C4-2B (cell line): ENCODE measurements around the gene TSPAN1.

ENCODE experiments used
- ZFX ChIP-seq: fragments of 450-650 bp; IDR thresholded peaks from 2 replicates; pipeline ENCODE4 v1.6.1; 2017
- TF ChIP-seq, protein P1 (sequence below): fragments of 450-650 bp; conservative IDR thresholded peaks from 2 replicates; pipeline ENCODE4 v1.5.1; 2017; ENCODE audit warnings: mild to moderate bottlenecking

DNA sequence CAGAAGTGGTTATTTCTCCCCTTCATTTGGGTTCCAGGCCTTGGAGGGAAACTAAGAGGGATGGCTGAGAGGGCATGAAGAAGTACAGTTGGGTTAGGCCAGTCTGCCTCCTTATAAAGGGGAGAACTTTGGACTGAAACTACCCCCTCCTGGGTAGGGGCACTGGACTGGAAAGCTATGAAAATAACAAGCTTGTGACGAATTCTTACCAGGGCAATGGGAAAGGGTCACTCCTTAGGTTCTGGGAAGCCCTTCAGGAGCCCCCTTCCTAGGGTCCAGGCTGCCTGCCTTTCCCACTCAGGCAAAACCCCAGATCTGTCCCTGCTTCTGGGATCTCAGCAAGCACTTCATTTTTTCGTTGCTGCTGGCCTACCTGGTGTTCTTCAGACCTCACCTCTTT lies 11.2 kb downstream of the TSPAN1 start:
- TF ChIP-seq, protein P1, sequence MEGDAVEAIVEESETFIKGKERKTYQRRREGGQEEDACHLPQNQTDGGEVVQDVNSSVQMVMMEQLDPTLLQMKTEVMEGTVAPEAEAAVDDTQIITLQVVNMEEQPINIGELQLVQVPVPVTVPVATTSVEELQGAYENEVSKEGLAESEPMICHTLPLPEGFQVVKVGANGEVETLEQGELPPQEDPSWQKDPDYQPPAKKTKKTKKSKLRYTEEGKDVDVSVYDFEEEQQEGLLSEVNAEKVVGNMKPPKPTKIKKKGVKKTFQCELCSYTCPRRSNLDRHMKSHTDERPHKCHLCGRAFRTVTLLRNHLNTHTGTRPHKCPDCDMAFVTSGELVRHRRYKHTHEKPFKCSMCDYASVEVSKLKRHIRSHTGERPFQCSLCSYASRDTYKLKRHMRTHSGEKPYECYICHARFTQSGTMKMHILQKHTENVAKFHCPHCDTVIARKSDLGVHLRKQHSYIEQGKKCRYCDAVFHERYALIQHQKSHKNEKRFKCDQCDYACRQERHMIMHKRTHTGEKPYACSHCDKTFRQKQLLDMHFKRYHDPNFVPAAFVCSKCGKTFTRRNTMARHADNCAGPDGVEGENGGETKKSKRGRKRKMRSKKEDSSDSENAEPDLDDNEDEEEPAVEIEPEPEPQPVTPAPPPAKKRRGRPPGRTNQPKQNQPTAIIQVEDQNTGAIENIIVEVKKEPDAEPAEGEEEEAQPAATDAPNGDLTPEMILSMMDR, result no peak
- TF ChIP-seq ZFX, result no peak
